SU-DHL-6 (cell line): ENCODE data around the gene TYMS.

ENCODE experiments used
- H2AFZ ChIP-seq: fragments of 200-600 bp; sonication (generic); 2 replicates; pipeline ENCODE4 v1.6.1; 2014; ENCODE audit warnings: low read depth, mild to moderate bottlenecking, moderate library complexity, mixed read lengths, antibody characterized with exemption, low read length; ENCODE audit not compliant: severe bottlenecking
- H3F3A ChIP-seq: fragments of 200-600 bp; shearing (Covaris generic); 2 replicates; pipeline ENCODE4 v1.6.0; 2016; ENCODE audit warnings: antibody characterized with exemption, mild to moderate bottlenecking; ENCODE audit not compliant: insufficient read depth
- H3K27ac ChIP-seq: fragments of 200-600 bp; sonication (generic); 2 replicates; pipeline ENCODE4 v1.5.1; 2016; ENCODE audit warnings: low read depth, mild to moderate bottlenecking, low read length, moderate library complexity, mixed read lengths
- H3K27me3 ChIP-seq: fragments of 200-600 bp; sonication (generic), shearing (Covaris generic); 2 replicates; pipeline ENCODE4 v1.6.0; 2014; ENCODE audit warnings: mild to moderate bottlenecking, low read length
- H3K36me3 ChIP-seq: fragments of 200-600 bp; sonication (generic); 2 replicates; pipeline ENCODE4 v1.6.1; 2014; ENCODE audit warnings: mild to moderate bottlenecking, low read length, mixed read lengths
- H3K4me2 ChIP-seq: fragments of 300-600, 200-600 bp; shearing (Covaris generic), sonication (generic); 2 replicates; pipeline ENCODE4 v1.6.0; 2014; ENCODE audit warnings: low read length, low read depth, mild to moderate bottlenecking; ENCODE audit not compliant: poor library complexity, severe bottlenecking
- H3K4me3 ChIP-seq: fragments of 200-600 bp; sonication (generic); 2 replicates; pipeline ENCODE4 v1.5.1; 2014; ENCODE audit warnings: antibody characterized with exemption, low read length, mild to moderate bottlenecking, mixed read lengths; ENCODE audit not compliant: insufficient read depth, poor library complexity, severe bottlenecking
- H3K79me2 ChIP-seq: fragments of 200-600 bp; sonication (generic); 2 replicates; pipeline ENCODE4 v1.6.1; 2014; ENCODE audit warnings: mild to moderate bottlenecking, low read length, moderate library complexity; ENCODE audit not compliant: insufficient read depth
- H3K9ac ChIP-seq: fragments of 200-600 bp; sonication (generic); 2 replicates; pipeline ENCODE4 v1.7.0; 2014; ENCODE audit warnings: mild to moderate bottlenecking, low read length
- H3K9me2 ChIP-seq: fragments of 200-600 bp; sonication (generic); replicated peaks from 2 replicates; pipeline ENCODE4 v1.6.1; 2014; ENCODE audit warnings: low read length; ENCODE audit not compliant: insufficient read depth
- H3K9me3 ChIP-seq: fragments of 200-600 bp; sonication (generic); 2 replicates; pipeline ENCODE4 v1.6.1; 2014; ENCODE audit warnings: low read length, mixed read lengths; ENCODE audit not compliant: insufficient read depth
- H4K20me1 ChIP-seq: fragments of 200-600 bp; sonication (generic); 2 replicates; pipeline ENCODE4 v1.6.1; 2014; ENCODE audit warnings: low read depth, mild to moderate bottlenecking, antibody characterized with exemption, low read length, moderate library complexity, mixed read lengths
- EZH2phosphoT487 ChIP-seq: fragments of 200-600 bp; sonication (generic), shearing (Covaris generic); conservative IDR thresholded peaks from 2 replicates; pipeline ENCODE4 v1.6.1; 2018; ENCODE audit warnings: mild to moderate bottlenecking, antibody characterized with exemption, low read length, moderate library complexity, mixed read lengths
- TF ChIP-seq, protein P1 (sequence below): fragments of 200-600 bp; sonication (generic); IDR thresholded peaks from one replicate; pipeline ENCODE4 v1.5.1; 2017; ENCODE audit warnings: antibody characterized with exemption, mild to moderate bottlenecking, low read length, moderate library complexity; ENCODE audit not compliant: insufficient read depth, poor library complexity, severe bottlenecking

TYMS gene

DNA sequence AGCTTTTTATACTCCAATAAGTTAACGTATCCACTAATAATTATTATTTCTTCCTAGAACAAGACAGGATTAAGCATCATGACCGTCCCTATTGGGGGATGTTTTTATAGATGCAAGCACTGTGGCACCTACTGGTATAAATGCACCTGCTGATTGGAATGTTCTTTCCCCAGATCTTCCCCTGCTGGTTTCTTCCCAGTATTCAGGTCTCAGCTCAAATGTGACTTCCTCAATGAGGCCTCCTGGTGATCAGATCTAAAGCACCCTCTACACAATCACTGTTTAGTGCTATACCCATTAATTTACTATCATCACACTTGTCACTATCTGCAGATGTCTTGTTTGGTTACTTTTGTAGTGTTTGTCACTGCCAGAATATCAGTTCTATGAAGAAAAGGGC lies 3.9 kb upstream of the TYMS start:
- Histone ChIP-seq H3K9me3 (no peaks in the 10 kb centered on the region), H3K79me2 (peaks cover 2% of the 10 kb centered on the region; the same call in 1 of the 2 replicates), H3K4me3 (no peak overlapping the region), H3K4me2 (no peak overlapping the region), H3F3A (no peaks in the 10 kb centered on the region), H3K9ac (no peak overlapping the region), H3K27me3 (no peaks in the 10 kb centered on the region), H3K9me2 (no peaks in the 10 kb centered on the region), H3K27ac (no peak overlapping the region), H3K36me3 (no peaks in the 10 kb centered on the region), H2AFZ (no peak overlapping the region), H4K20me1 (no peaks in the 10 kb centered on the region)
- TF ChIP-seq EZH2phosphoT487, result no peak
- TF ChIP-seq, protein P1, sequence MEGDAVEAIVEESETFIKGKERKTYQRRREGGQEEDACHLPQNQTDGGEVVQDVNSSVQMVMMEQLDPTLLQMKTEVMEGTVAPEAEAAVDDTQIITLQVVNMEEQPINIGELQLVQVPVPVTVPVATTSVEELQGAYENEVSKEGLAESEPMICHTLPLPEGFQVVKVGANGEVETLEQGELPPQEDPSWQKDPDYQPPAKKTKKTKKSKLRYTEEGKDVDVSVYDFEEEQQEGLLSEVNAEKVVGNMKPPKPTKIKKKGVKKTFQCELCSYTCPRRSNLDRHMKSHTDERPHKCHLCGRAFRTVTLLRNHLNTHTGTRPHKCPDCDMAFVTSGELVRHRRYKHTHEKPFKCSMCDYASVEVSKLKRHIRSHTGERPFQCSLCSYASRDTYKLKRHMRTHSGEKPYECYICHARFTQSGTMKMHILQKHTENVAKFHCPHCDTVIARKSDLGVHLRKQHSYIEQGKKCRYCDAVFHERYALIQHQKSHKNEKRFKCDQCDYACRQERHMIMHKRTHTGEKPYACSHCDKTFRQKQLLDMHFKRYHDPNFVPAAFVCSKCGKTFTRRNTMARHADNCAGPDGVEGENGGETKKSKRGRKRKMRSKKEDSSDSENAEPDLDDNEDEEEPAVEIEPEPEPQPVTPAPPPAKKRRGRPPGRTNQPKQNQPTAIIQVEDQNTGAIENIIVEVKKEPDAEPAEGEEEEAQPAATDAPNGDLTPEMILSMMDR, result no peak

DNA sequence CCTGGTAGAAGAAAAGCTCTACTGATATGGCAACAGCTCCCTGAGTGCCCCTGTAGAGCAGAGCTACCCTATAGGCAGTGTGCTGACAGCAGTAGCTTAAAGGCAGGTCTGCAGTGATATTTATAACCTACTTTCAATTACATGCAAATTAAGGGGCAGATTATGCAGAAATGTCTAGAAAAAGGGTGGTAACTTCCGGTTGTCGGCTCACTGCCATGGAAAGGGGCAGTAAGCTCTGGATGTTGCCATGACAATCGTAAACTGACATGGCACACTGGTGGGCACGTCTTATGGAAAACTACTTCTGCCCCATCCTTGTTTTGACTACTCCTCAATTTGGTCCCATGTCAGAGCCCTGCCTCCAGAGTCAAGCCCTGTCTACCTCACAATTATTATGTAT lies 2.9 kb upstream of the TYMS start:
- H3K4me2 ChIP-seq, result no peak overlapping the region
- no peak overlapping the region for H3K27ac ChIP-seq
- no peak for TF ChIP-seq EZH2phosphoT487
- TF ChIP-seq, protein P1, result no peak
- H3K9ac ChIP-seq, result no peak overlapping the region
- no peaks in the 10 kb centered on the region for H4K20me1 ChIP-seq
- H3K79me2 ChIP-seq, result peaks cover 13% of the 10 kb centered on the region
- H3K36me3 ChIP-seq, result peaks cover 9% of the 10 kb centered on the region
- H3K9me3 ChIP-seq, result no peaks in the 10 kb centered on the region
- H3K27me3 ChIP-seq, result no peaks in the 10 kb centered on the region
- no peaks in the 10 kb centered on the region for H3K9me2 ChIP-seq
- no peak overlapping the region for H2AFZ ChIP-seq
- no peaks in the 10 kb centered on the region for H3F3A ChIP-seq
- H3K4me3 ChIP-seq, result no peak overlapping the region

DNA sequence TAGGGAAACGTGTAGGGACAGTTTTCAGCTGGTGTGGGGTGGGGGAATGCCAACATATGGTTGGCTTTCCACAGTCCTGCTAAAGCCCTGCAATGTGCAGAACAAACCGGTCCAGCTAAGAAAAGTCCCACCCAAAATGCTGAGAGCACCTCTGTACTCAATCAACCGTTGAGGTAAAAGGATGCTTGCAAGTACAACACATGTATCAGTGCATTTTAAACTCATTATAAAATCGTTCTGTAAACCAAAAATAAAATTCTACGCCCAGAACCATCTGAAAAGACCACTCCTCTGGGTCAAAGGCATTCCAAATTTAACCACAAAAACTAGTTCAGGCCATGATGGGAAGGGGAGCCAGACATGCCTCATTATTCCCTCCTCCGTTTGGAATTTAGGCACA lies 2.0 kb upstream of the TYMS start:
- no peaks in the 10 kb centered on the region for H3F3A ChIP-seq
- TF ChIP-seq, protein P1, result no peak
- TF ChIP-seq EZH2phosphoT487, result no peak
- H3K9ac ChIP-seq, result no peak overlapping the region; the same call in 1 of the 2 replicates
- no peak overlapping the region for H3K4me3 ChIP-seq
- no peaks in the 10 kb centered on the region for H4K20me1 ChIP-seq
- H2AFZ ChIP-seq, result no peak overlapping the region
- H3K27me3 ChIP-seq, result no peaks in the 10 kb centered on the region
- H3K4me2 ChIP-seq, result no peak overlapping the region
- H3K79me2 ChIP-seq, result peaks cover 22% of the 10 kb centered on the region
- no peaks in the 10 kb centered on the region for H3K9me2 ChIP-seq
- no peaks in the 10 kb centered on the region for H3K9me3 ChIP-seq
- H3K27ac ChIP-seq, result no peak overlapping the region
- H3K36me3 ChIP-seq, result peaks cover 16% of the 10 kb centered on the region
